WERI-Rb-1 (cell line): ENCODE data around the gene GPR39.
"Not testable (repeated sequence)": the region's sequence is repeated elsewhere in the genome, so short reads cannot be mapped to it uniquely, and the experiment has no call there.

Experiments
- DNase-seq: peaks from one replicate; pipeline ENCODE4 v3.0.0-alpha.2; 2020
- H3K27ac ChIP-seq: fragments of 250-450 bp; sonication (Bioruptor Pico); 2 replicates; pipeline ENCODE4 v1.5.1; 2020; ENCODE audit warnings: mild to moderate bottlenecking, moderate library complexity
- H3K27me3 ChIP-seq: fragments of 250-450 bp; sonication (Bioruptor Pico); 2 replicates; pipeline ENCODE4 v1.5.1; 2021; ENCODE audit warnings: mild to moderate bottlenecking, low read depth, moderate library complexity; ENCODE audit not compliant: insufficient read depth, severe bottlenecking
- H3K36me3 ChIP-seq: fragments of 250-450 bp; sonication (Bioruptor Pico); 2 replicates; pipeline ENCODE4 v1.5.1; 2020; ENCODE audit warnings: mild to moderate bottlenecking, moderate library complexity
- H3K4me3 ChIP-seq: 2 replicates; pipeline ENCODE4 v1.5.1; 2011; ENCODE audit warnings: low read depth, mild to moderate bottlenecking, control low read depth, low read length
- H3K9me3 ChIP-seq: fragments of 250-450 bp; sonication (Bioruptor Pico); 2 replicates; pipeline ENCODE4 v1.5.1; 2021; ENCODE audit warnings: mild to moderate bottlenecking, moderate library complexity; ENCODE audit not compliant: severe bottlenecking
- TF ChIP-seq, protein P1 (sequence below): IDR thresholded peaks from 2 replicates; pipeline ENCODE4 v1.5.1; 2011; ENCODE audit warnings: low read depth, mild to moderate bottlenecking, control low read depth, inconsistent platforms, low read length

The GPR39 gene

GRCh38 chr2:132390076-132390475 is 26.5 kb upstream of the GPR39 start:
- Histone ChIP-seq H3K27me3 (no peaks in the 10 kb centered on the region), H3K9me3 (no peaks in the 10 kb centered on the region), H3K36me3 (no peaks in the 10 kb centered on the region), H3K4me3 (no peak overlapping the region), H3K27ac (no peak overlapping the region)
- DNase-seq = no peak
- TF ChIP-seq, protein P1, sequence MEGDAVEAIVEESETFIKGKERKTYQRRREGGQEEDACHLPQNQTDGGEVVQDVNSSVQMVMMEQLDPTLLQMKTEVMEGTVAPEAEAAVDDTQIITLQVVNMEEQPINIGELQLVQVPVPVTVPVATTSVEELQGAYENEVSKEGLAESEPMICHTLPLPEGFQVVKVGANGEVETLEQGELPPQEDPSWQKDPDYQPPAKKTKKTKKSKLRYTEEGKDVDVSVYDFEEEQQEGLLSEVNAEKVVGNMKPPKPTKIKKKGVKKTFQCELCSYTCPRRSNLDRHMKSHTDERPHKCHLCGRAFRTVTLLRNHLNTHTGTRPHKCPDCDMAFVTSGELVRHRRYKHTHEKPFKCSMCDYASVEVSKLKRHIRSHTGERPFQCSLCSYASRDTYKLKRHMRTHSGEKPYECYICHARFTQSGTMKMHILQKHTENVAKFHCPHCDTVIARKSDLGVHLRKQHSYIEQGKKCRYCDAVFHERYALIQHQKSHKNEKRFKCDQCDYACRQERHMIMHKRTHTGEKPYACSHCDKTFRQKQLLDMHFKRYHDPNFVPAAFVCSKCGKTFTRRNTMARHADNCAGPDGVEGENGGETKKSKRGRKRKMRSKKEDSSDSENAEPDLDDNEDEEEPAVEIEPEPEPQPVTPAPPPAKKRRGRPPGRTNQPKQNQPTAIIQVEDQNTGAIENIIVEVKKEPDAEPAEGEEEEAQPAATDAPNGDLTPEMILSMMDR = no peak

DNA sequence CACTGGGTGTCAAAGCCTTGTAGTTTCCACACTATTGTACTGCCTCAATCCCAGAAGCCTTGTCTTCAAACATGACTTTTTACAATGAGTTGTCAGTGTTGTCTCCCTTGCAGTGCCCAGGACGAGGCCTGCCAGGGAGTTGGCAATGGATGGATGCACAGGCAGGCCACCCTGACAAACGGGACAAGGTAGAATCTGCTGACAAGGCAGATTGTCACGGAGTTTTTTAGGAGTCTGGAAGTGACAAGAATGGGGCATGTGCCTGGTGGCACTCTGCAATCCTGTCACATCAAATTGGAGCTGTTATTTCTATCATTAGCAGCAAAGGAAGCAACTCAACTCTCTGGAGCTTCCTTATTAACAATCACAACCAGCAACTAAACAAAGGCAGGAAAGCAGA is 25.2 kb upstream of the GPR39 start:
- Histone ChIP-seq H3K4me3 (no peak overlapping the region), H3K27me3 (no peaks in the 10 kb centered on the region), H3K27ac (no peak overlapping the region), H3K9me3 (no peaks in the 10 kb centered on the region), H3K36me3 (no peaks in the 10 kb centered on the region)
- DNase-seq = no peak
- TF ChIP-seq, protein P1 = no peak

DNA sequence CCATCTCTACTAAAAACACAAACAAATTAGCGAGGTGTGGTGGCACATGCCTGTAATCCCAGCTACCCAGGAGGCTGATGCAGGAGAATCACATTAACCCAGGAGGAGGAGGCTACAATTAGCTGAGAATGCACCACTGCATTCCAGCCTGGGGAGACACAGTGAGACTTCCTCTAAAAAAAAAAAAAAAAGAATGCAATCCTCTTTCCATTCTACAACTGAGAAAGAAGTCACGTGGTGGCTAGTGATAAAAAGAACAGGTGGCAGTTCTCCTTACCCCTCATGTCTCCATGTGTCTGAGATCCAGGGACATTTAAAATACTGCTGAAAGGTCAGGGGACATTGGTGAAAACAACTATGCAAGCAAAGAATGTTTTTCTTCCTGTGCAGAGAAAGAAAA is 24.4 kb upstream of the GPR39 start:
- no peak overlapping the region for H3K4me3 ChIP-seq
- no peaks in the 10 kb centered on the region for H3K9me3 ChIP-seq
- no peaks in the 10 kb centered on the region for H3K36me3 ChIP-seq
- no peak overlapping the region for H3K27ac ChIP-seq
- TF ChIP-seq, protein P1 = no peak
- DNase-seq = no peak
- H3K27me3 ChIP-seq = no peaks in the 10 kb centered on the region

- Histone ChIP-seq H3K4me3 (no peak overlapping the region), H3K9me3 (no peaks in the 10 kb centered on the region), H3K27ac (no peak overlapping the region), H3K27me3 (no peaks in the 10 kb centered on the region), H3K36me3 (no peaks in the 10 kb centered on the region)
- TF ChIP-seq, protein P1 = no peak
- no peak for DNase-seq
Observed at GRCh38 chr2:132392879-132393278, 23.7 kb upstream of the GPR39 start.

- H3K36me3 ChIP-seq, DNase-seq, H3K4me3 ChIP-seq, H3K27ac ChIP-seq, H3K27me3 ChIP-seq, H3K9me3 ChIP-seq: not testable (repeated sequence)
Observed at GRCh38 chr2:132397042-132397441, 19.6 kb upstream of the GPR39 start.

- DNase-seq = no peak
- no peaks in the 10 kb centered on the region for H3K27me3 ChIP-seq
- H3K9me3 ChIP-seq = no peaks in the 10 kb centered on the region
- H3K36me3 ChIP-seq = no peaks in the 10 kb centered on the region
- TF ChIP-seq, protein P1 = no peak
- H3K4me3 ChIP-seq = no peak overlapping the region
- H3K27ac ChIP-seq = no peak overlapping the region
Observed at GRCh38 chr2:132400169-132400900, 16.3 kb upstream of the GPR39 start.
